COLO668 (cell line): ENCODE measurements around the gene MAFB.
A peak's percentile ranks its signal among the peaks of the same experiment; 100 is the strongest.

ENCODE experiments used
- DNase-seq: peaks from one replicate; lab custom pipeline; 2025; ENCODE audit not compliant: unreplicated experiment; lab: John Stamatoyannopoulos, UW

MAFB gene

GRCh38 chr20:40703975-40704530 is 15.0 kb upstream of the MAFB start:
- no peak for DNase-seq

- no peak for DNase-seq
Measured at GRCh38 chr20:40702504-40702903, 13.5 kb upstream of the MAFB start.

- DNase-seq: no peak
Measured at GRCh38 chr20:40698744-40699143, 9.7 kb upstream of the MAFB start.

GRCh38 chr20:40698281-40698680 is 9.2 kb upstream of the MAFB start:
- DNase-seq: no peak

GRCh38 chr20:40697541-40697940 is 8.5 kb upstream of the MAFB start:
- no peak for DNase-seq

- DNase-seq: no peak
Measured at GRCh38 chr20:40695214-40695613, 6.2 kb upstream of the MAFB start.

- DNase-seq: no peak
Measured at GRCh38 chr20:40694246-40694645, 5.2 kb upstream of the MAFB start.

- DNase-seq: no peak
Measured at GRCh38 chr20:40692240-40693011, 3.4 kb upstream of the MAFB start.

GRCh38 chr20:40691566-40692239 is 2.7 kb upstream of the MAFB start:
- no peak for DNase-seq

- no peak for DNase-seq
Measured at GRCh38 chr20:40690836-40691565, 2.0 kb upstream of the MAFB start.

- peak; percentile 65 for DNase-seq
Measured at GRCh38 chr20:40689943-40690835, 1.2 kb upstream of the MAFB start.

- no peak for DNase-seq
Measured at GRCh38 chr20:40688129-40689099, 622 bp downstream of the MAFB start.

- no peak for DNase-seq
Measured at GRCh38 chr20:40687384-40688128, 1.5 kb downstream of the MAFB start.

GRCh38 chr20:40686893-40687292 is 2.1 kb downstream of the MAFB start:
- DNase-seq: no peak

GRCh38 chr20:40686434-40686882 is 2.6 kb downstream of the MAFB start:
- DNase-seq: no peak

GRCh38 chr20:40685349-40685748 is 3.7 kb downstream of the MAFB start:
- no peak for DNase-seq

- DNase-seq: no peak
Measured at GRCh38 chr20:40683894-40684268, 5.2 kb downstream of the MAFB start.

- DNase-seq: no peak
Measured at GRCh38 chr20:40683221-40683893, 5.7 kb downstream of the MAFB start.
